ENCODE results near the gene SCRT2. TPM values are rescaled to one million over a fixed set of nuclear protein-coding genes. Genes with fewer than 3 reads are reported as not detected.
"Not testable (repeated sequence)": the region's sequence is repeated elsewhere in the genome, so short reads cannot be mapped to it uniquely, and the experiment has no call there.

The SCRT2 gene
- polyA plus RNA-seq (2013, experiment 1 of 4): 0.39 TPM
- polyA plus RNA-seq (2013, experiment 2 of 4): 0.12 TPM
- polyA plus RNA-seq (2013, experiment 3 of 4): 0.80 TPM
- 1.0 TPM for polyA plus RNA-seq (2013, experiment 4 of 4)

DNA sequence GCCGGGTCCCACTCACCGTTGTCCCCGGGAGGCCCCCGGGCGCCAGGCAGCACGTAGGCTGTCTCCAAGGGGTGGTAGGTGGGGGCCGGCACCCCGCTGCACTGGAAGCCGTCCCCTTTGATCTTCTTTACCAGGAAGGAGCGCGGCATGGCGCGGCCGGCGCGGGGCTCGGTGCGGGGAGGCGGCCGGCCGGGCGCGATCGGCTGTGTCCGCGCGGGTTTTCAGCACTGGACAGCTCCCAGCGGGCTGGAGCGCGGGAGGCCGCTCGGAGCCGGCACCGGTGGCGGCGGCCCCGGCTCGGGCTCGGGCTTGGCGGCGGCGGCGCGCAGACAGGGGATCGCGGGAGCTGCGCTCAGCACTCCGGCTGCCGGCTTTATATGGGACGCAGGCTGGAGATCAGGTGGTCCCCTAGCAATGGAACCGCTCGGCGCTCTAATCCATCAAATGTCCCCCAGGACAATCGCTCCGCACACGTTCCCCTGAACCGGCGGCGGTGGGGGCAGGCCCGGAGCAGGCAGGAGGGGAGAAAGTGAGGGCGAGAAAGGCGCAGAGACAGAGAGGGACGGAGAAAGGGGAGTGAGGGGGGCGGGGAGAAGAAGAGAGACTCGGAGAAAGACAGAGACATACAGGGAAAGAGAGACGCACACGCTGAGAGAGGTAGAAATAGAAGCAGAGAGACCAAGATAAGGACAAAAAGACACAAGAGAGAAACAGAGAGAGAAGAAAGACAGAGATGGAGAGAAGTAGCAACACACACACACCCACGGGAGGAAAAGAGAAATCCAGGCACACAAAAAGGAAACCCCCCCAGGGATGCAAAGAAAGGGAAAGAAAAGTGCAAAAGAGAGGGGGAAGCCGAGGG is at the start of gene SCRT2:
TSS of gene SCRT2 (minus strand) at position 350 of the 862 bp plus-strand sequence. CDS start at position 149, 201 bp downstream.
- Histone ChIP-seq H3K27me3 (ENCODE audit: control insufficient read depth, insufficient read depth, low read length, poor library complexity, severe bottlenecking) (peaks cover 36% of the 10 kb centered on the region), H3K9me3 (ENCODE audit: control insufficient read depth, low read length) (no peaks in the 10 kb centered on the region), H3K4me3 (ENCODE audit: insufficient read depth, low read depth, low read length) (peak within 1 kb of the TSS; percentile 19), H3K36me3 (ENCODE audit: control insufficient read depth, insufficient read depth, low read length) (no peaks in the 10 kb centered on the region), H3K27ac (ENCODE audit: insufficient read depth, low read depth, low read length, poor library complexity, severe bottlenecking) (no peak within 1 kb of the TSS), H3K4me1 (ENCODE audit: control insufficient read depth, insufficient read depth, low read length) (peaks cover 20% of the 10 kb centered on the region)
- WGBS, 2 experiments: 0 to 1% methylated on average over 68 to 69 of the region's 69 CpGs

- not testable (repeated sequence) for H3K4me3 ChIP-seq (ENCODE audit: insufficient read depth, low read depth, low read length); H3K27ac ChIP-seq (ENCODE audit: insufficient read depth, low read depth, low read length, poor library complexity, severe bottlenecking); H3K9me3 ChIP-seq (ENCODE audit: control insufficient read depth, low read length); H3K4me1 ChIP-seq (ENCODE audit: control insufficient read depth, insufficient read depth, low read length); H3K36me3 ChIP-seq (ENCODE audit: control insufficient read depth, insufficient read depth, low read length)
- peaks cover 24% of the 10 kb centered on the region for H3K27me3 ChIP-seq (ENCODE audit: control insufficient read depth, insufficient read depth, low read length, poor library complexity, severe bottlenecking)
- WGBS, 2 experiments: 91% methylated on average over 7 of the region's 7 CpGs
Measured at GRCh38 chr20:724797-725196, 49.2 kb upstream of the SCRT2 start.

GRCh38 chr20:723756-724155 is 48.2 kb upstream of the SCRT2 start:
- H3K9me3 ChIP-seq (ENCODE audit: control insufficient read depth, low read length): no peaks in the 10 kb centered on the region
- no peak overlapping the region for H3K27ac ChIP-seq (ENCODE audit: insufficient read depth, low read depth, low read length, poor library complexity, severe bottlenecking)
- H3K4me3 ChIP-seq (ENCODE audit: insufficient read depth, low read depth, low read length): no peak overlapping the region
- 69 to 72% methylated on average over 8 of the region's 8 CpGs for WGBS, 2 experiments
- no peaks in the 10 kb centered on the region for H3K36me3 ChIP-seq (ENCODE audit: control insufficient read depth, insufficient read depth, low read length)
- H3K27me3 ChIP-seq (ENCODE audit: control insufficient read depth, insufficient read depth, low read length, poor library complexity, severe bottlenecking): peaks cover 21% of the 10 kb centered on the region
- H3K4me1 ChIP-seq (ENCODE audit: control insufficient read depth, insufficient read depth, low read length): peaks cover 8% of the 10 kb centered on the region

DNA sequence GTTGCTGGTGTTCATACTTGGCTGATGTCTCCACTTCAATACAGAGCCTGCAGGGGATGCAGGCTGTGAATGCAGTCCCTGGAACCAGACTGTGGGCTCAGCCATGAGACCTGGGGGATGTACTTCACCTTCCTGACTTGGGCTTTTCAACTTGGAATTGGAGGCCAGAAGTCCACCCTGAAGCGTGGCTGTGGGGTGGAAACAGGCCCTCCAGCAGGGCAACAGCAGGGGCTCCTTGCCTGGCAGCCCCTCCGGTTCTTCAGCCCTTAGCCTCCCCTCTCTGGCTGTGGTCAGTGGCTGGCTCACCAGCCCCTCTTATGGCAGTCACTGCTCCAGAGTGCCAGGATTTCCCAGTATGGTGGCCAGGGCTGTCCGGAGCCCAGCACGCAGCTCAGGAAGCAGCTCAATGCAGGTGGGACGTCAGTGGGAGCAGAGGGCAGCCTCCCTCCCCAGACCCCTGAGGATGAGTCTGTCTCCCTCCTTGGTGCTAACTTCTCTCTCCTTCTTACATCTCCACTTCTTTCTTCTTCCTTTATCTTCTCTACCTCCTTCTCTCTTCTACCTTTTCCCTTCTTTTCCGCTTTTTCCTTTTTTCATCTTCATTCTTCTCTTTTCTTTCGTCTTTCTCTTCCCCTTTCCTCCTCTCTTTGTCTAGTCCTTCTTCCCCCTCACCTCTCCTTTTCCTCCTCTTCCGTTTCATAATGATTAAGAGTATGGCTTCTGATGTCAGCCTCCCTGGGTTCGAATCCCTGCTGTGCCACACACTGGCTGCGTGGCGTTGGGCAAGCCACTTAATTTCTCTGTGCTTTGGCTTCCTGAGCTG is 47.4 kb upstream of the SCRT2 start:
- H3K4me1 ChIP-seq (ENCODE audit: control insufficient read depth, insufficient read depth, low read length): peaks cover 8% of the 10 kb centered on the region
- peaks cover 14% of the 10 kb centered on the region for H3K27me3 ChIP-seq (ENCODE audit: control insufficient read depth, insufficient read depth, low read length, poor library complexity, severe bottlenecking)
- H3K36me3 ChIP-seq (ENCODE audit: control insufficient read depth, insufficient read depth, low read length): no peaks in the 10 kb centered on the region
- 87 to 90% methylated on average over 11 of the region's 11 CpGs for WGBS, 2 experiments
- H3K27ac ChIP-seq (ENCODE audit: insufficient read depth, low read depth, low read length, poor library complexity, severe bottlenecking): no peak overlapping the region
- H3K4me3 ChIP-seq (ENCODE audit: insufficient read depth, low read depth, low read length): no peak overlapping the region
- H3K9me3 ChIP-seq (ENCODE audit: control insufficient read depth, low read length): no peaks in the 10 kb centered on the region

- Histone ChIP-seq H3K4me3 (ENCODE audit: insufficient read depth, low read depth, low read length) (no peak overlapping the region), H3K27me3 (ENCODE audit: control insufficient read depth, insufficient read depth, low read length, poor library complexity, severe bottlenecking) (peaks cover 5% of the 10 kb centered on the region), H3K9me3 (ENCODE audit: control insufficient read depth, low read length) (no peaks in the 10 kb centered on the region), H3K4me1 (ENCODE audit: control insufficient read depth, insufficient read depth, low read length) (peaks cover 8% of the 10 kb centered on the region), H3K27ac (ENCODE audit: insufficient read depth, low read depth, low read length, poor library complexity, severe bottlenecking) (no peak overlapping the region), H3K36me3 (ENCODE audit: control insufficient read depth, insufficient read depth, low read length) (no peaks in the 10 kb centered on the region)
- 93 to 97% methylated on average over 4 of the region's 4 CpGs for WGBS, 2 experiments
Measured at GRCh38 chr20:721876-722275, 46.3 kb upstream of the SCRT2 start.

- H3K36me3 ChIP-seq (ENCODE audit: control insufficient read depth, insufficient read depth, low read length): no peaks in the 10 kb centered on the region
- no peaks in the 10 kb centered on the region for H3K9me3 ChIP-seq (ENCODE audit: control insufficient read depth, low read length)
- H3K27me3 ChIP-seq (ENCODE audit: control insufficient read depth, insufficient read depth, low read length, poor library complexity, severe bottlenecking): no peaks in the 10 kb centered on the region
- no peak overlapping the region for H3K27ac ChIP-seq (ENCODE audit: insufficient read depth, low read depth, low read length, poor library complexity, severe bottlenecking)
- no peak overlapping the region for H3K4me3 ChIP-seq (ENCODE audit: insufficient read depth, low read depth, low read length)
- WGBS, 2 experiments: 58% methylated on average over 10 to 11 of the region's 11 CpGs
- H3K4me1 ChIP-seq (ENCODE audit: control insufficient read depth, insufficient read depth, low read length): peaks cover 8% of the 10 kb centered on the region
Measured at GRCh38 chr20:719816-720215, 44.2 kb upstream of the SCRT2 start.

DNA sequence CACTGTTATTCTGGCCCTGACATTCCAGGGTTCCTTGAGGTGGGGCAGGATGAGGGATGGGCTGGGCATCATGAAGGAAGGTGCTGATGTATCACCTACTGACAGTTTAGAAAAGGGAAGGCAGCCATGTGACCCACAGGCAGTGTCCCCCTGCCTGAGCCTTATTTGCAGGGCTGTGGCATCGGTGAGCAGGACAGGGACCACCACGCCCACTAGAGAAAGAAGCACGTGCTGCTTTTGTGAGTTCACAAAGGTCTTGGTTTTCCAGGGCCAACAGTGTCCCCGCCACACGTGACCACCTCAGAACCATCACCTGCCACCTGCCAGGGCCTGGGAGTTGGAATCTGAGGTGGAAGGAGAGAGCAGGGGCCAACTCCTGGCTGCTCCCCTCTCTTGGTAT is 43.5 kb upstream of the SCRT2 start:
- no peaks in the 10 kb centered on the region for H3K27me3 ChIP-seq (ENCODE audit: control insufficient read depth, insufficient read depth, low read length, poor library complexity, severe bottlenecking)

DNA sequence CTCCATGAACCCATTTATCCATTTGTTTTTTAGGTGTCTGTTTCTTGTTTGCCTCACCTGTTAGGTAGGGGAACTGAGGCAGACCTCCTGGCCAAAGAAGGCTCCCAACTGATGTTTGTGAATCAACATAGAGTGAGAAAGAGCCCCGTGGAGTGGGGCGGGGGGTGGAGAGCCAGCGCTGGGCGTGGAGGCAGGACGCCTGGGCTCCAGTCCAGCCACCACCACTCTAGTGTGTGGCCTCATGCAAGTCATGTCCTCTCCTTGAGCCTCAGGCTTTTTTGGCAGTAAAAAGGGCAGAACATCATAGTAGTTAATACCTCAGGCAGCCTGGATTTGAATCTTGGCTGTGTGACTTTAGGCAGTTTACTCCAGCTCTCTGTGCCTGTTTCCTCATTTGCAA is 42.2 kb upstream of the SCRT2 start:
- Histone ChIP-seq H3K9me3 (ENCODE audit: control insufficient read depth, low read length) (no peaks in the 10 kb centered on the region), H3K36me3 (ENCODE audit: control insufficient read depth, insufficient read depth, low read length) (no peaks in the 10 kb centered on the region), H3K4me1 (ENCODE audit: control insufficient read depth, insufficient read depth, low read length) (peaks cover 8% of the 10 kb centered on the region), H3K27me3 (ENCODE audit: control insufficient read depth, insufficient read depth, low read length, poor library complexity, severe bottlenecking) (no peaks in the 10 kb centered on the region), H3K27ac (ENCODE audit: insufficient read depth, low read depth, low read length, poor library complexity, severe bottlenecking) (no peak overlapping the region), H3K4me3 (ENCODE audit: insufficient read depth, low read depth, low read length) (no peak overlapping the region)
- WGBS, 2 experiments: 85 to 90% methylated on average over 5 of the region's 5 CpGs

More for the DNA sequence above, 43.5 kb upstream of the SCRT2 start:
- H3K36me3 ChIP-seq (ENCODE audit: control insufficient read depth, insufficient read depth, low read length): no peaks in the 10 kb centered on the region
- no peak overlapping the region for H3K27ac ChIP-seq (ENCODE audit: insufficient read depth, low read depth, low read length, poor library complexity, severe bottlenecking)
- no peak overlapping the region for H3K4me3 ChIP-seq (ENCODE audit: insufficient read depth, low read depth, low read length)
- H3K4me1 ChIP-seq (ENCODE audit: control insufficient read depth, insufficient read depth, low read length): peaks cover 8% of the 10 kb centered on the region
- H3K9me3 ChIP-seq (ENCODE audit: control insufficient read depth, low read length): no peaks in the 10 kb centered on the region
- WGBS, 2 experiments: 84% methylated on average over 5 of the region's 5 CpGs

DNA sequence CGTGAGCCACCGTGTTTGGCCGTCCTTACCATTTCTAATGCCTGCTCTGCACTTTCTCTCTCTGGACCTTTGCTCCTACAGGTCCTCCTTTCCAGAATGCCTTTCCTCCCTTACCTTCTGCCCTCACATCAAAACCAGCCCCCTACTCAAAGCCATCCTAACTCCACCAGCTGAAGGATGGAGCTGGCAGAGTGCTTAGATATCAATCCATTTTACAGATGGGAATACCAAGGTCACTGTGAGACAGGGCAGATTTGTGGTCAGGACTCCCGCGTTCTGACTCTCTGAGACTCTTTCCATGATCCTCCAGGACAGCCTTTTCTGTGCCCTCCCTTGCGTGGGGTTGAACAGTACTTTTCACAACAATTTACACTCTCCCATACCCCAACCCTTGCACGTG is 41.7 kb upstream of the SCRT2 start:
- H3K27me3 ChIP-seq (ENCODE audit: control insufficient read depth, insufficient read depth, low read length, poor library complexity, severe bottlenecking): no peaks in the 10 kb centered on the region
- H3K4me3 ChIP-seq (ENCODE audit: insufficient read depth, low read depth, low read length): no peak overlapping the region
- H3K9me3 ChIP-seq (ENCODE audit: control insufficient read depth, low read length): no peaks in the 10 kb centered on the region
- no peak overlapping the region for H3K27ac ChIP-seq (ENCODE audit: insufficient read depth, low read depth, low read length, poor library complexity, severe bottlenecking)
- no peaks in the 10 kb centered on the region for H3K36me3 ChIP-seq (ENCODE audit: control insufficient read depth, insufficient read depth, low read length)
- 84 to 88% methylated on average over 7 of the region's 7 CpGs for WGBS, 2 experiments
- H3K4me1 ChIP-seq (ENCODE audit: control insufficient read depth, insufficient read depth, low read length): peaks cover 8% of the 10 kb centered on the region

GRCh38 chr20:714453-714852 is 38.9 kb upstream of the SCRT2 start:
- WGBS, 2 experiments: 100% methylated on average over 2 of the region's 2 CpGs
- no peaks in the 10 kb centered on the region for H3K9me3 ChIP-seq (ENCODE audit: control insufficient read depth, low read length)
- H3K4me3 ChIP-seq (ENCODE audit: insufficient read depth, low read depth, low read length): no peak overlapping the region
- no peak overlapping the region for H3K27ac ChIP-seq (ENCODE audit: insufficient read depth, low read depth, low read length, poor library complexity, severe bottlenecking)
- peaks cover under 1% of the 10 kb centered on the region for H3K4me1 ChIP-seq (ENCODE audit: control insufficient read depth, insufficient read depth, low read length)
- no peaks in the 10 kb centered on the region for H3K36me3 ChIP-seq (ENCODE audit: control insufficient read depth, insufficient read depth, low read length)
- peaks cover under 1% of the 10 kb centered on the region for H3K27me3 ChIP-seq (ENCODE audit: control insufficient read depth, insufficient read depth, low read length, poor library complexity, severe bottlenecking)
